Panc1 (cell line): ENCODE measurements around the gene MTRF1L.

Experiments used
- CTCF ChIP-seq: fragments of 450-650 bp; IDR thresholded peaks from 2 replicates; pipeline ENCODE4 v1.5.1; 2017; ENCODE audit warnings: mild to moderate bottlenecking
- SIN3A ChIP-seq: IDR thresholded peaks from 2 replicates; pipeline ENCODE4 v1.6.1; 2012; ENCODE audit warnings: low read depth, mild to moderate bottlenecking, low read length, moderate library complexity, borderline replicate concordance; ENCODE audit not compliant: insufficient read depth

GRCh38 chr6:152969688-152970418, 32.7 kb downstream of the MTRF1L start:
- TF ChIP-seq SIN3A (no peak), CTCF (no peak)
